TTC549 (cell line): ENCODE data around the gene ADAP1.
"Not testable (repeated sequence)": the region's sequence is repeated elsewhere in the genome, so short reads cannot be mapped to it uniquely, and the experiment has no call there.

Experiments
- FAIRE-seq: peaks from 2 replicates; lab custom pipeline; 2012; peaks lifted over from hg19 to GRCh38; lab: Jason Lieb, UNC

The ADAP1 gene

DNA sequence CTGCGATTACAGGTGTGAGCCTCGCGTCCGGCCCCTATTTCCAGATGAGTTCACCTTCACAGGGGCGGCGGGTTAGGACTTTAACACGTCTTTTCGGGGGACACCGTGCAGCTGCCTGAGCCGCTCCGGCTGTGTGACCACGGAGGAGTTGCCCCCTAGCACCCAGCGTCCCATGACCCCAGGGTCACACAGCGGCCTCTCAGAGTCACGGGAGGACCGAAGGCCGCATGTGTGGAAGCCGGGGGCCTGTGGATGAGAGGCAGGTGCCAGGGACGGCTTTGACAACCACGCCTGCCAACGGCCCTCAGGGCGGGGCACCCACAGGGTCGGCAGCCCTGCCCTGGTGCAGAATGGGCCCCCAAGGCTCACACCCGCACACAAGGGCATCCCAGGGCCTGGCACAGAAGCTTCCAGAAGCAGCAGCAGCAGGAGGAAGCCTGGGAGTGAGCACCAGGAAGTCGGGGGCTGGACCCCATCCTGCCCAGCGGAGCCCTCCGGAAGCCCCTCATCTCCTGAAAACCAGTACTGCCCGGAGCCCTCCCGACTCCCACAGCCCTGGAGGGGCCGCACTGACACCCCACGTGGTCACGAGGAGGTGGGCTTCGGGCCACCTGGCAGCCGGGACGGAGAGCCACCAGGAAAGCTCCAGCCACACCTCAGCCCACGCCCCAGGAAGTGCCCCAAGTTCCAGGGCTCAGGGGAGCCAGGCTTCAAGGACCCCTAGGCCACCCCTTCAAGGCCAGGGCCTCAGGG, 32.7 kb downstream of the ADAP1 start:
- no peak for FAIRE-seq

DNA sequence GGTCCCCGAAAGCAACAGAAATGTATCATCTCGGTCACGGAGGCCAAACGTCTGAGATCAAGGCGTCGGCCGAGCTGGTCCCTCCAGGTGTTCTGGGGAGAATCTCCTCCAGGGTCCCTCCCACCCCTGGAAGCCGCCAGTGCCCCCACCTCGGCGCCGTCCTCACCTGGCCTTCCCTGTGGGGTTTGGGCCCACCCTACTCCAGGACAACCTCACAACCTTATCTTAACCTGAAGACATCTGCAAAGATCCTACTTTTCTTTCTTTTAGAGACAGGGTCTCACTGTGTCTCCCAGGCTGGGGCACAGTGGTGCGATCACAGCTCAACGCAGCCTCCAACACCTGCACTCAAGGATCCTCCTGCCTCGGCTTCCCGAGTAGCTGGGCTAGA, 33.4 kb downstream of the ADAP1 start:
- no peak for FAIRE-seq

DNA sequence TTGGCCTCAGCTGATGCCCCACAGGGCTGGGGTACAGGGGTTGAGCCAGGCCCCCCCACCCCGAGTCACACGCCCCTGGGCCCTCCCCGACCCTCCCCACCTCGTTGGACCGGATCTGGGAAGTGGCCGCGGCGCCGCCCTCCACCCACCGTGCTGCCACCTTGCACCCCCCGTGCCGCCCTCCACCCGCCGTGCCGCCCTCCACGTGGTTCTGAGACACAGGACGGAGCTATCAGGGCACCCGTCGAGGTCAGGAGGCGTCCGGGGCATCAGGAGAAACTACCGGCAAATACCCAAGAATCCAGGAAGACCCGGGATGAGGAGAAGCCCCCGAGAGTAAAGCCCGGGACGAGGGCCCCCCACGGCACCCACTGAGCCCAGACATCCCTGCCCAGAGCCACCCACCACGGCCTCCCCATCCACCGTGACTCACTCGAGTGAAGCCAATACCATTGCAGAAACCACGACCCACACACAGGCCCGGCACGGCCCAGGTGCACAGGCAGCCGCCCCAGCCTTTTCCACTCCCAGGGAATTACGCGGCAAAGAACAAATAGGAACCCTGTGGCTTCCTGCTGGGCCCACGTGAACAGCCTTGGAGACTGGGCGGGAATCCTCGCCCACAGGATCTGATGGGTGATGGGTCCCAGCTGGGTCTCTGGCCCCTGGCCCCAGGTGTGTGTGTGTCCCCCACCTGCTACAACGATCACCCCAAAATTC, 34.0 kb downstream of the ADAP1 start:
- FAIRE-seq, result no peak

DNA sequence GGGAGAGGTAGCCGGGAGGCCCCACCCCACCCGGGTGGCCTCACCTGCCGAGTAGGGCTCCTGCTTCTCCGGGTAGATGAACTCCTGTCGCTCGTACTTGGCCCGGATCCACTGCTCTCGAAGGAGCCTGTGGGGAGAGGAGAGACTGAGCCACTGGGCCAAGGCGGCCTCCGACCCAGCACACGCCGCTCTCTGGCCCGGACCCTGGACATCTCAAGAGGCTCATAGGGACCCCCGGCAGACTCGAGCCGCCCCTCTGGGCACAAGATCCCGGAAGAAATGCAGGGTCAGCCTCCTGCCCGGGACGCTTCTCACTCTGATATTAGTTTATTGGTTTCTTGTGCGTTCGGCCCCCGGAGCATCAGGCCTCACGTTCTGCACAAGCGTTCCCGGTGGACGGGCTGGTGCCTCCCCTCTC, 34.5 kb downstream of the ADAP1 start:
- FAIRE-seq, result no peak

DNA sequence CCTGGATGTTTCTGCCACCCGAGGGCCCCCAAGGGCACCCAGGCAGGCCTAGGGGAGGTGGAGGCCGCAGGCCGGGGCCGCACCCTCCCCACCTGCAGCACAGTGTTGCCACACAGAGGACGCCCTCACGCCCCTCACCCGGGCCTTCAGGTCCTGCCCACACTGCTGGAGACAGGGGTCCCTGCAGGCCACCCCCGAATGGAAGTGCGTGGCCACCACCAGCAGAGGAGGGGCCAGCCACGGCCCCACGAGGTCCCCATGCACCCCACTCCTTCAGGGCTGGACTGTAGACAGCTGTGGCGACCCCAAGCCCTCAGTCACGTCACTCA, 35.4 kb downstream of the ADAP1 start:
- FAIRE-seq, result no peak

DNA sequence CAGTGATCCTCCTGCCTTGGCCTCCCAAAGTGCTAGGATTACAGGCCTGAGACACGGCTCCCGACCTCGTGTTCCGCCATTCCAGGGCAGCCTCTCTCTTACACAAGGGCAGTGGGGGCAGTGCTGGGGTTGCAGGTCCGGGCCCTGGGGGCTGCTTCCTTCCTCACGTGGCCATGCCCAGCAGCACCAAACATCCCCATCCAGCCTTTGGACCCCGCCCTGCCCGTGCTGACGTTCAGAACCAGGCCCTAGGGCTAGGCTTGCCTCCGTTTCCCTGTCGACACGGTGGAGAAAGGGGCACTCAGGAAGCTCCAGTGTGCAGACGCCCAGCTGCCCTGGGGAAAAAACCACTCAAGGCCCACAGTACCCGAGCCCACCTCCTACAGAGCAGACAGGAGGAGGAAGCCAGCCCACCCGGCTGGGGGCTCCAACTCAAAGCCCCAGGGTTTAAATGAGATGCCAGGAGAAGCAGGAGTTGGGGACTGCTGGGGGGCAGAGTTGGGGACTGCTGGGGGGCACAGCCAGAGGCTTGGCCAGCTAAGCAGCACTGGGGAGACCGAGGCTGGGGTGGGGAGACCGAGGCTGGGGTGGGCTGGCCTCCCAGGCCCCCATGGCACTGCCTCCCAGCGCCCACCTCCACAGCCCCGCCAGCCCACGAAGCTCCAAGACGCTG, 35.9 kb downstream of the ADAP1 start:
- FAIRE-seq, result no peak

DNA sequence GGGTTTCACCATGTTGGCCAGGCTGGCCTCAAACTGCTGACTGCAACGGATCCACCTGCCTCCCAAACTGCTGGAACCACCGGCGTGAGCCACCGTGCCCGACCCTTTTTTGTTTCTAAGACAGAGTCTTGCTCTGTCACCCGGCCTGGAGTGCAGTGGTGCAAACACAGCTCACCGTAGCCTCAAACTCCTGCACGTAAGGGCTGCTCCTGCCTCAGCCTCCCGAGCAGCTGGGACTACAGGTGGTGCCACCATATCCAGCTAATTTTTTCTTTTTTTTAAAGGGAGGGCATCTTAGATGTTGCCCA, 36.4 kb downstream of the ADAP1 start:
- FAIRE-seq, result no peak

DNA sequence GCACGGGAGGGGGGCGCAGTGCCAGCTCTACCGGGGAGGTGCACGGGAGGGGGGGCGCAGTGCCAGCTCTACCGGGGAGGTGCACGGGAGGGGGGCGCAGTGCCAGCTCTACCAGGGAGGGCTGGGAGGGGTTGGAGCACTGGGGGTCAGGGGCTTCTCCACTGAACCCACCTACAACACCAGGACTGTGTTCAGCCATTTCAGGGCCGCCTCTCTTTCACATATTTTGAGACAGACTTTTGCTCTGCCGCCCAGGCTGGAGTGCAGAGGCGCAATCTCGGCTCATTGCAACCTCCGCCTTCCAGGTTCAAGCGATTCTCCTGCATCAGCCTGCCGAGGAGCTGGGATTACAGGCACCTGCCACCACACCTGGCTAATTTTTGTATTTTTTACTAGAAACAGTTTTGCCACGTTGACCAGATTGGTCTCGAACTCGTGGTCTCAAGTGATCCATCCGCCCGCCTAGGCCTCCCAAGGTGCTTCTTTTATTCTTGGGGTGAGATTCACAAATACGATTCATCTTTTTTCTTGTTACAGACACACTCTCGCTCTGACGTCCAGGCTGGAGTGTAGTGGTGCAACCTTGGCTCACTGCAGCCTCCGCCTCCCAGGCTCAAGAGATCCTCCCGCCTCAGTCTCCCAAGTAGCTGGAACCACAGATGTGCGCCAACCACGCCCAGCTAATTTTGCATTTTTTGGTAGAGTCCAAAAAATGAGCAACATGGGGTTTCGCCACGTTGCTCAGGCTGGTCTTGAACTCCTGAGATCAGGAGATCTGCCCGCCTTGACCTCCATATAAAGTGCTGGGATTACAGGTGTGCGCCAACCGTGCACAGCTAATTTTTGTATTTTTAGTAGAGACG, 37.0 kb downstream of the ADAP1 start:
- FAIRE-seq, result no peak

DNA sequence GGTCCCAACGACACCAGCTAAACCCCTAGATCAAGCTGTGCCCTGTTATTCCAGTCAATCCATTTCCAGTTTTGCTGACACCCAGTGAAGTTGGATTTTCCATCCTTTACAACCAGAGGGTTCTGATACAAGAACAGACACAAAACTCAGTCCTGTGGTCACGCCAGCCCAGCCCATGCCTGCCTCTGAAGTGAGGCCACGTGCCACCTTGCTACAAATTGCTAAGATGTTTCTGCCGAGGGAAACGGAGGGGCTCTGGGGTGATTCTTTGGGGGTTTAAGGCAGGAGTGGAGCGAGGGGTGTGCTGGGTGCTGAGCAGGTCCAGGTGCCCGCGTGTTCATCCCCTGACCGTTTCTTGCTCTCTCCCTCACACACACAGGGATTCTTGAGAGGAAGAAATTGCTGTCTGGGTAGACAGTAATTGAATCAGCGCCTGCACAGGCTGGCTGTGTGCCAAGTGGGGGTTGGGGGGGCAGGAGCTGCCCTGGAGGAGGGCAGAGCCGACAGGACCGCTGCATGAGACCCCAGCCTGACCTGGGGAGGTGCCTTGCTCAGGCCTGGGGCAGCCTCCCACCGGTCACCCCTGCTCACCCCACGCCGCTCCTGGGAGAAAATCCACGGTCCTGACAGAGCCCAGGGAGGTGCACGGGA, 38.1 kb downstream of the ADAP1 start:
- FAIRE-seq, result no peak

DNA sequence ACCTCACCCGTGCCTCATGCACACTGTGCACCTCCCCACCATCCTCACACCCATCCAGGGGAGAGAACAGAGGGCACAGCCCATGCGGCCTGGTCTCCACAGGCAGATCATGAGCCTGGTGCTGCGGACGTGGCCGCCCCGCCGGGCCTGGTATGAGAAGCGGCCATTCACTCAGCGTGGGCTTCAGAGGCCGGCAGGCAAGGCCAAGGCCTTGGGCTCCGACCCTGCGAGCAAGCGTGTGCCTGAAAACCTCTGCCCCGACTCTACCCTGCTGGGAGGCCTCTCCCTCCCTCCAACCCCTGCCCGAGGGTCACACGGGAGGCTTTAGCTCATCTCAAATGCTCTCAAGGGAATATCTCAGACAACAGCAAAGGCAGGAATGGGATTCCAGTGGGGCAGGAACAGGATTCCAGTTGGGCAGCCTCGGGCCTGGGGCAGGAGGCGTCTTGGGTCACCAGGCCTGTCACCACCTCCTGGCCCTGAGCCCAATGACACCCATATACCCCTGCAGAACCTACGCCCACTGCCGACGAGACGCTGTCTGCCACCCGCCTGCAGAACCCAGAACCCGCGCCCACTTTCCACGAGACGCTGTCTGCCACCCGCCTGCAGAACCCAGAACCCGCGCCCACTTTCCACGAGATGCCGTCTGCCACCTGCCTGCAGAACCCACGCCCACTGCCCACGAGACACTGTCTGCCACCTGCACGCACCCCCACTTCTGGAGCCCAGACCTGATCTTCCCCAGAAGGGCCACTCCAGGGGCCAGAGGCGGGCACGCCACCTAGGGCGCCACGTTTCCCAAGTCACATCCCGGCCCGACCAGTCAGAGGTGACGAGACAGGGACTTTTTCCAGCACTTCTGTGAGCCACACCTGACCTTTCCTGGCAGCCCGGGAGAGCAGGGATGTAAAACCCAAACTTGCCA, 38.9 kb downstream of the ADAP1 start:
- no peak for FAIRE-seq

DNA sequence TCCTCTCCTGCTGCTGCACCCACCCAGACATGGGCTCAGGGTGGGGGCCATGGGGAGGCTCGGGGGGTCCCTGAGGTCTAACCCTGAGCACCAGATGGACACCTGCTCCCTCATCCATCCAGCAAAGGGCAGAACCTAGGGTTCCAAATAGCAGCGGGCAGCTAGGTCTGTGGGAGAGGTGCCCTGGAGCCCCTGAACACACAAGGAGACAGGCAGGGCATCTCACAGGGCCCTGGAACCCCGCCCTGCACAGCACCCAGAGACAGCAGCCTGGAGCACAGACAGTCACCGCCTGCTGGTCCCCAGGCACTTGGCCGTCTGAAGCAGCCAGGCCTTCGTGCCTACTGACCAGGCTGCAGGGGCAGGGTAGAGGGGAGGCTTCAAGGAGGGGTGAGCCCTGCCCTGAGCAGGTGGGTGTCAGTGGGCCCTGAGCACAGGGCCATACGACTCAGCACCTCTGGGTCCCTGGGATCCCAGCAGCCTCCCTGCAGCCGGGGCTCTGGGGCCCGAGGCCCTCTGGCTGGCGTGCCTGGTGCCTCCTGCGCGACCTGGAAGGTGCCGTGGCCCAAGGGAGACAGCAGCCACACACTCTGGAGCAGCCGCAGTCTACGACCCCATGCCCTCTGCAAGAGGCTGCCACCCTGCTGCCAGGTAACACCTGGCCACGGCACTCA, 39.8 kb downstream of the ADAP1 start:
- no peak for FAIRE-seq

DNA sequence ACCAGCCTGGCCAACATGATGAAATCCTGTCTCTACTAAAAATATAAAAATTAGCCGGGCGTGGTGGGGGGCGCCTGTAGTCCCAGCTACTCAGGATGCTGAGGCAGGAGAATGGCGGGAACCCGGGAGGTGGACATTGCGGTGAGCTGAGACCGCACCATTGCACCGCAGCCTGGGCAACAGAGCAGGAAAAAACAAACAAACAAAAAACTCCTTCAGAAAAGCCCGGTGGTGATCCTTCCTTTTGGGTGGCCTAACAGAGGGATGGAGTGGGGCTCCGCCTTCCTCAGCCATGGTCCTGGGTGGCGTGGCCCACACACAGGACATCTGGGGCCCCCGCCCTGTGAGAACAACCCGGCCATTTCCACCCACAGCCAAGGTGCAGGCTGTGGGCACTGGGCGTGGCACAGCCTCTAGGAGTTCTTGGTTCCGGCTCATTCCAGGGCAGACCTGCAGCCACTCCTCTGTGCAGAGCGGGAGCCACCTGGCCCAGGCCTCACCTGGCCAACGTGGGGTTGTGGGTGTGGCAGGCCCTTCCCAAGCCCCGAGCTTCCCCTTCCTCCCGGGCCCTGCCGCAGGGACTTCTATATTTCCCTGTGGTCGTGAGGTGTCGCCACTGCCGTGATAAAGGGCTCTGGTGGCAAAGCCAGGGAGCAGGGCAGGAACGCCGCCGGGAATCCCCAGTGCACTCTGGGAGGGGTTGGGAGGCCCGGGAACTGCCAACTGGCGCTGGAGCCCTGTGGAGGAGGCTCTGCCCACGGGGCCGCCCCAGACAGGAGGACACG, 40.6 kb downstream of the ADAP1 start:
- FAIRE-seq, result no peak

DNA sequence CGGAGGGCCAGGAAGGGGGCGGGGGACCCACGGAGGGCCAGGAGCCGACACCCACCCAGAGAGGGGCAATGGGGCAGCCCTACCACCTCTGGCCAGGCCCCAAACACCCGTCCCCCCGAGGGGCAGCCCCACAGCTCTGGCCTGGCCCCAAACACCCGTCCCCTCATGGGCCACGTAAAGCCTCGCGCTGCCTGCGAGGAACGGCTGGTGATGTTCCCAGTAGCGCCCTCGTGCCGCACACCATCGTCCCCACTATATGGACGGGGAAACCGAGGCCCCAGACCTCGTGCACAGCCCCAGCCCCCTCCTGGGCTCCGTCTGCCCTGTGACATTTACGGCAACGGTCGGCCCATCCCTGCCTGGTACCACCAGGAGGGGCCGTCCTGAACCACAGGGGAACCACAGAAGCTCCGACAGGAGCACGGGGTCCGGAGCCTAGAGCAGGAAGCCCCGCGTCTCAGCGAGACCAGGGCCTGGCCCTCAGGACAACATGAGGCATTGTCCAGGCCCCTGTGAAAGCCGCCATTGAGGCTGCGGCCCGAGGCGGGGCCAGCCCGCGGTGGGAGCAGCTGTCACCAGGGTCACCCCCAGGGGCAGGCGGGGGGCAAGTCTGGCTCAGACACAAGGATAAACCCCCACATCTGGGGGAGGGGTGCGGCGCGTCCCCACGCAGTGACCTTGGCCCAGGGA, 42.5 kb downstream of the ADAP1 start:
- FAIRE-seq, result no peak

DNA sequence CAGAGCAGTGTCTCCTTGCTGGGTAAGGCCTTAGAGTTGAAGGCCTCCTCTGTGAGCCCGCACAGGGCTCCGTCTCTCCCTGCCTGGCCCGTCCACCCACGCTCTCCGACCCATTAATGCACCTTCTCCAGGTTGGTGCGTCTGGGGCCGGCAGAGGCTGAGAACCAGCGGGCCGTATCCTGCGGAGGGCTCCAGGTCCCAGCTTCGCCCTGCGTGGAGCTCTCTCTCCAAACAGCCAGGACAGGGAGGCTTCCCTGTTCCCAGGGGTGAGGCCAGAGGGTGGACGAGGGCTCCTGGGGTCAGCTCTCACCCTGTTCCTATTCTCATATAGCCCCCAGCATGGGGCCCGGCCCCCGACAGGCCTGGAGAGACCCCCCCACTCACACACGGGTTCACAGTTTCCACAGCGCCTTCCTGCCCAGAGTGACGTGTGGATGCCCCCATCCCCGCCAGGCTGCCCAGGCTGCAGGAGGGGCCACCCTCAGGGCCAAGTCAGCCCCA, 43.5 kb downstream of the ADAP1 start:
- no peak for FAIRE-seq

DNA sequence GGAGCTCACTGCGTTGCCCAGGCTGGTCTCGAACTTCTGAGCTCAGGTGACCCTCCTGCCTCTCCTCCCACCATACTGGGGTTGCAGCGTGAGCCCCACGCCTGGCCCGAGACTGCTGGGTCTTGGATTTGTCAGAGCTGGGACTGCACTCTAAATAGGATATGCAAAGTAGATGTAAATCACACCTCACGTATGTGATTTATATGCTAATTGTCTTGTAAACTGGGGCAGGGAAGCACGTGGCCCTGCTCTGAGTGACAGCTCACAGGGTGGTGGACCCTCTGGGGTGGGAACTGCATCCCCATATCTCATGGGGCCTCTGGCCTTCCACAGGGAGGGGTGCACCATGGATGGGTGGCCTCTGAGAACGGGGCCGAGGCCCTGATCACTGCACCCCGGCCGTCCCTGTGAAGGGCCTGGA, 44.0 kb downstream of the ADAP1 start:
- FAIRE-seq, result no peak

DNA sequence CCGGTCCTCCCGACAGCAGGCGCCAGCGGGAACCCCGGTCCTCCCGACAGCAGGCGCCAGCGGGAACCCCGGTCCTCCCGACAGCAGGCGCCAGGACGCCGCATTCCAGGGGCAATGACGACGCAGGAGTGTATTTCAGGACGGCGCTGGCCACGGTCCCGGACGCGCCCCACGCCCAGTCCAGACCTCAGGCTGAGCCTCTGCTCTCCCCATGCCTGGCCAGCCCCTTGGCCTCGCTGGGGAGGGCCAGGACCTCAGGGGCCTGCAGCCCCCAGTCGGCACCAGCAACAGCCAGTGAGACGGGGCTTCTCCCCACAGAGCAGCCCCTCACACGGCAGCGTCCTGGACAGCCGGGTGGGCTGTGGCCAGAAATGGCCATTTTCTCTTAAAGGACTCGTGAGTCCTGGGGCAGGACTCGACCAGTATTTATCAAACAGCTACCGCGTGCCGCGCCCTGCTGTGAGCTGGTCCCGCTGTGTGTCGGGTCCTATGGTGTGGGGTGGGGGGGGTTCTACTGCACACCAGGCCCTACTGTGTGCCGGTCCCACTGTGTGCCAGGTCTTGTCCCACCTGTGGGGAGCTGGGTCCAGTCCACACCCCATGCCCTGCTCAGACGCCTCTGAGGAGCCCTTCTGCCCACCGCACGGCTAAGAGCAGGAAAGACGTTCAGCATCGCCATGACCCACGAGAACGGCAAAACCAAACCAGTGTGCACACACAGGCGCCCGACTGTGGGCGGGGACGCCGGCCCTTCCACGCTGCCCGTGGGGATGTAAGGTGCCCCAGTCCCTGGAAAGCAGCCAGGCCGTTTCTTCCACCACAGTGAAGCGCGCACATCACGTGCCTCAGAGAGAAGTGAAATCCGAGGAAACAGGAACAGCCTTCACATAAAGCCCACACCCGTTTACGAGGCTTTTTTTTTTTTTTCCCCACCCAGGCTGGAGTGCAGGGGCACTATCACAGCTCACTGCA, 44.8 kb downstream of the ADAP1 start:
- FAIRE-seq, result no peak

DNA sequence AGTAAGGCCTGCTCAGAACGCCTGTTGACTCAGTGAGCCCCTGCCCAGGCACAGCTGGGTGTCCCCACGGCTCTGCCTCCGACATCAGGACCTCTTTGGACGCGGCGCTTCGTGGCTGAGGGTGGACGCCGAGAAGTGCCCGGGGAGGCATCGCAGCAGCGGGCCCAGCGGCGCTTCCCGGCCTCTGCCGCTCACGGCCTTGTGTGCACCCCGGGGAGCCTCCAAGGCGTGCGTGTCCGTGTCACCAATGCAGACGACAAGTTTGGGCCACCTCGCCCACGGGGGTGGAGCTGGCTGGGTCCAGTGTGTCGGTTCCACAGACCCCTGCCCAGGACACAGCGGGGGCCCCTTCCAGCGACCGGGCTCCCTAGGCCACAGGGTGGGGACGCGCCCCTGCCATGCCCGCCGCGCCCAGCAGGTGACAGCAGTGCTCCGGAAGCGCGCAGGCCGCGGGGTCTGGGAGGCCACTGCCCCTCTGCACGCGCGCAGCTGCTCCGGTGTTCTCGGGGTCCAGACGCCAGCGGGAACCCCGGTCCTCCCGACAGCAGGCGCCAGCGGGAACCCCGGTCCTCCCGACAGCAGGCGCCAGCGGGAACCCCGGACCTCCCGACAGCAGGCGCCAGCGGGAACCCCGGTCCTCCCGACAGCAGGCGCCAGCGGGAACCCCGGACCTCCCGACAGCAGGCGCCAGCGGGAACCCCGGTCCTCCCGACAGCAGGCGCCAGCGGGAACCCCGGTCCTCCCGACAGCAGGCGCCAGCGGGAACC, 45.7 kb downstream of the ADAP1 start:
- FAIRE-seq, result not testable (repeated sequence)
